SK-N-SH treated with all-trans-retinoic acid at 6 μM for 48 hours (cell line): ENCODE results near the gene RECQL5.

ENCODE experiments used
- ATAC-seq: fragments of 200-7000 bp; cut with Tn5 transposase; 3 replicates; pipeline ENCODE4 v1.9.1; 2020; ENCODE audit warnings: mild to moderate bottlenecking, moderate library complexity
- ARNTL ChIP-seq: fragments of 450-650 bp; formaldehyde crosslinking; IDR thresholded peaks from 2 replicates; pipeline ENCODE4 v1.5.0; 2020; ENCODE audit warnings: low read depth, mild to moderate bottlenecking, moderate library complexity, borderline replicate concordance
- BACH2 ChIP-seq: fragments of 250-450 bp; sonication (Bioruptor Pico); IDR thresholded peaks from 2 replicates; pipeline ENCODE4 v1.9.0; 2021; ENCODE audit warnings: mild to moderate bottlenecking, borderline replicate concordance
- CSDC2 ChIP-seq: fragments of 250-450 bp; sonication (Bioruptor Pico); IDR thresholded peaks from 2 replicates; pipeline ENCODE4 v1.5.0; 2020; ENCODE audit warnings: mild to moderate bottlenecking, moderate library complexity
- CSRNP3 ChIP-seq: fragments of 250-450 bp; sonication (Bioruptor Pico); IDR thresholded peaks from 2 replicates; pipeline ENCODE4 v1.5.1; 2021; ENCODE audit warnings: mild to moderate bottlenecking, moderate library complexity
- ESRRG ChIP-seq: fragments of 250-450 bp; sonication (Bioruptor Pico); IDR thresholded peaks from 2 replicates; pipeline ENCODE4 v1.6.1; 2021; ENCODE audit warnings: mild to moderate bottlenecking
- ISL1 ChIP-seq: fragments of 250-450 bp; sonication (Bioruptor Pico); IDR thresholded peaks from 2 replicates; pipeline ENCODE4 v2.1.2; 2022; ENCODE audit warnings: mild to moderate bottlenecking, moderate library complexity
- OSR1 ChIP-seq: fragments of 250-450 bp; sonication (Bioruptor Pico); IDR thresholded peaks from 2 replicates; pipeline ENCODE4 v1.8.0; 2022; ENCODE audit warnings: moderate library complexity, mild to moderate bottlenecking, inconsistent platforms
- PATZ1 ChIP-seq: fragments of 250-450 bp; sonication (Bioruptor Pico); IDR thresholded peaks from 2 replicates; pipeline ENCODE4 v1.8.0; 2020; ENCODE audit warnings: mild to moderate bottlenecking, moderate library complexity, borderline replicate concordance
- PPARA ChIP-seq: fragments of 250-450 bp; sonication (Bioruptor Pico); IDR thresholded peaks from 2 replicates; pipeline ENCODE4 v1.5.0; 2020; ENCODE audit warnings: mild to moderate bottlenecking, borderline replicate concordance
- RARB ChIP-seq: fragments of 250-450 bp; sonication (Bioruptor Pico); IDR thresholded peaks from 2 replicates; pipeline ENCODE4 v1.8.0; 2021; ENCODE audit warnings: mild to moderate bottlenecking, moderate library complexity
- SNAI2 ChIP-seq: fragments of 250-450 bp; sonication (Bioruptor Pico); IDR thresholded peaks from 2 replicates; pipeline ENCODE4 v1.5.0; 2020; ENCODE audit warnings: mild to moderate bottlenecking, moderate library complexity
- TCF4 ChIP-seq: fragments of 250-450 bp; sonication (Bioruptor Pico); IDR thresholded peaks from 2 replicates; pipeline ENCODE4 v1.8.0; 2021; ENCODE audit warnings: mild to moderate bottlenecking, moderate library complexity, borderline replicate concordance
- TOX ChIP-seq: fragments of 250-450 bp; sonication (Bioruptor Pico); IDR thresholded peaks from 2 replicates; pipeline ENCODE4 v1.8.0; 2021; ENCODE audit warnings: mild to moderate bottlenecking, moderate library complexity, borderline replicate concordance
- TSHZ2 ChIP-seq: fragments of 250-450 bp; sonication (Bioruptor Pico); IDR thresholded peaks from 2 replicates; pipeline ENCODE4 v1.5.0; 2020; ENCODE audit warnings: mild to moderate bottlenecking, moderate library complexity
- ZC3H10 ChIP-seq: fragments of 250-450 bp; sonication (Bioruptor Pico); IDR thresholded peaks from 2 replicates; pipeline ENCODE4 v1.5.1; 2021; ENCODE audit warnings: mild to moderate bottlenecking, moderate library complexity
- ZFP3 ChIP-seq: fragments of 250-450 bp; sonication (Bioruptor Pico); IDR thresholded peaks from 2 replicates; pipeline ENCODE4 v1.5.0; 2020; ENCODE audit warnings: mild to moderate bottlenecking, moderate library complexity
- ZFP30 ChIP-seq: fragments of 450-650 bp; formaldehyde crosslinking; IDR thresholded peaks from 2 replicates; pipeline ENCODE4 v1.5.0; 2022; ENCODE audit warnings: mild to moderate bottlenecking, moderate library complexity
- ZNF565 ChIP-seq: fragments of 450-650 bp; formaldehyde crosslinking; conservative IDR thresholded peaks from 2 replicates; pipeline ENCODE4 v1.5.0; 2020; ENCODE audit warnings: low read depth, mild to moderate bottlenecking, moderate library complexity
- ZNF70 ChIP-seq: fragments of 450-650 bp; formaldehyde crosslinking; IDR thresholded peaks from 2 replicates; pipeline ENCODE4 v1.5.0; 2020; ENCODE audit warnings: mild to moderate bottlenecking, moderate library complexity
- ZNF8 ChIP-seq: fragments of 450-650 bp; formaldehyde crosslinking; IDR thresholded peaks from 2 replicates; pipeline ENCODE4 v1.5.0; 2020; ENCODE audit warnings: mild to moderate bottlenecking, moderate library complexity
- TF ChIP-seq, protein P1 (sequence below): fragments of 250-450 bp; sonication (Bioruptor Pico); IDR thresholded peaks from 2 replicates; pipeline ENCODE4 v1.8.0; 2021; ENCODE audit warnings: low read depth, mild to moderate bottlenecking, moderate library complexity, borderline replicate concordance
- TF ChIP-seq, protein P2 (sequence below): fragments of 250-450 bp; sonication (Bioruptor Pico); IDR thresholded peaks from 2 replicates; pipeline ENCODE4 v1.5.1; 2020; ENCODE audit warnings: low read depth, mild to moderate bottlenecking, moderate library complexity

Gene RECQL5

DNA sequence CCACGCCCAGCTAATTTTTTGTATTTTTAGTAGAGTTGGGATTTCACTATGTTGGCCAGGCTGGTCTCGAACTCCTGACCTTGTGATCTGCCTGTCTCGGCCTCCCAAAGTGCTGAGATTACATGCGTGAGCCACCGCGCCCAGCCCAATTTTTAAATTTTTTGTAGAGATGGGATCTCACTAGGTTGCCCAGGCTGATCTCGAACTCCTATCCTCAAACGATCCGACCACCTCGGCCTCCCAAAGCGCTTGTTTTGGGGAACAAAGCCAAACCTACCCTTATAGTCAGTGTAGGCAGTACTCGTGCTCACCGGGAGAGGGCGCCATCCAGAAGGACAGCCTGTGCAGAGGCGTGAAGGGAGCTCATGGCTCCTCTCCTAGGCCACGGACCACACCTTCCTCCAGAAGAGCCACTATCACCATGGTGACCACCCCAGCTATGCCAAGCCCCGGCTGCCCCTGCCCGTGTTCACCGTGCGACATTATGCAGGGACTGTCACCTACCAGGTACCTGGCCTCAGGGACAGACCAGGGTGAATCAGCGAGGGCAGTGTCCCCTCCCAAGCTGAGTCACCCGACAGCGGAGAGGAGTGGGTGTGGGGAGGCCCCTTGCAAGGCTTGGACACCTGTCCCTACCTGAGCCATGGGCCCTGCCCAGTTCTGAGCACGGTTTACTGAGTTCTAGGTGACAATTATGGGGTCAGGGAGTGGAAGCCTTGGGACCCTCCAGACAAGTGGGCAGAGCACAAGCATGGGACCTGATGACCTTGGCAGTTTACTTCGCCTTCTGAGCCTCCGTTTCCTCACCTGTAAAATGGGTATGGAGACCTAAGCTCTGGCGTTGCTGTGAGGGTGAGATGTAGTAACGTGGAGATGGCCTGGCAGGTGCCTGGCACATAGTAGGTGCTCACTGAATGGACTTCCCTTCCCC, 65.6 kb downstream of the RECQL5 start:
- TF ChIP-seq, protein P1, sequence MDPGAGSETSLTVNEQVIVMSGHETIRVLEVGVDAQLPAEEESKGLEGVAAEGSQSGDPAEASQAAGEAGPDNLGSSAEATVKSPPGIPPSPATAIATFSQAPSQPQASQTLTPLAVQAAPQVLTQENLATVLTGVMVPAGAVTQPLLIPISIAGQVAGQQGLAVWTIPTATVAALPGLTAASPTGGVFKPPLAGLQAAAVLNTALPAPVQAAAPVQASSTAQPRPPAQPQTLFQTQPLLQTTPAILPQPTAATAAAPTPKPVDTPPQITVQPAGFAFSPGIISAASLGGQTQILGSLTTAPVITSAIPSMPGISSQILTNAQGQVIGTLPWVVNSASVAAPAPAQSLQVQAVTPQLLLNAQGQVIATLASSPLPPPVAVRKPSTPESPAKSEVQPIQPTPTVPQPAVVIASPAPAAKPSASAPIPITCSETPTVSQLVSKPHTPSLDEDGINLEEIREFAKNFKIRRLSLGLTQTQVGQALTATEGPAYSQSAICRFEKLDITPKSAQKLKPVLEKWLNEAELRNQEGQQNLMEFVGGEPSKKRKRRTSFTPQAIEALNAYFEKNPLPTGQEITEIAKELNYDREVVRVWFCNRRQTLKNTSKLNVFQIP (CRISPR knock-in tag), result no peak
- peak; percentile 81 for ATAC-seq

DNA sequence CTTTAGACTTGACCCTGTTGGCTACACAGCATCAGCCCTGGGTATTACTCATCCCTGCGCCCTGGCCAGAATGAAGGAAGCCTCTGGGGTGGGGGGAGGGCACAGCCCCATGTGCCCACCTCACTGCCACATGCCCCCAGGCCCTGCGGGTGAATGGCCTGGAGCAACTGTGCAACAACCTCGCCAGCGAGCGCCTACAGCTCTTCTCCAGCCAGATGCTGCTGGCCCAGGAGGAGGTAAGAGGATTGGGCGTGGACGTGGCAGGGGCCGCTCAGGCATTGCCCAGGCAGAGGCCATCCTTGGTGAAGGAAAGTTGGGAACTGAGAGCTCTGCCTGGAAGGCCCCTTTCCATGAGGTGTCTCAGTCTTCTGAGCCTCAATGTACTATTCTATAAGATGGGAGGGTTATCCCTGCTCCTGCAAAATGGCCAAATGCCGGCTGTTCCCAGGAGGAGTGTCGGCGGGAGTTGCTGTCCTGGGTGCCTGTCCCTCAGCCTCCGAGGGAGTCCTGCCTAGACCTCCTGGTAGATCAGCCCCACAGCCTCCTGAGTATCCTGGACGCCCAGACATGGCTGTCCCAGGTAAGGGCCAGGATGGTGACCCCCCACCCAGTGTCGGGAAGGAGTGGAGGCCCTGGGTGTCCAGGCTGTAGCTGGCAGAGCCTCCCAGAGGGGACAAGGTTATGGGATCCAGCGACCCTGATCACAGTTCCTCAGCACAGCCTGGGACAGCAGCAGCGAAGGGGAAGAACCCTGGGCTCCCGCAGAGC, 70.5 kb downstream of the RECQL5 start:
- no peak; the same call in 2 of the 3 replicates for ATAC-seq
- TF ChIP-seq TCF4 (CRISPR knock-in tag), result no peak
- no peak for TF ChIP-seq TSHZ2 (CRISPR knock-in tag)
- TF ChIP-seq SNAI2 (CRISPR knock-in tag), result no peak
- TF ChIP-seq CSDC2 (CRISPR knock-in tag), result no peak
- no peak for TF ChIP-seq ZNF565 (CRISPR knock-in tag)
- TF ChIP-seq ZNF70, result no peak
- no peak for TF ChIP-seq ZFP30 (CRISPR knock-in tag)
- TF ChIP-seq ZFP3 (CRISPR knock-in tag), result no peak
- no peak for TF ChIP-seq ESRRG
- no peak for TF ChIP-seq BACH2 (CRISPR knock-in tag)
- TF ChIP-seq RARB (CRISPR knock-in tag), result no peak
- TF ChIP-seq TOX (CRISPR knock-in tag), result no peak
- TF ChIP-seq ZC3H10 (CRISPR knock-in tag), result no peak
- TF ChIP-seq ARNTL (CRISPR knock-in tag), result no peak
- TF ChIP-seq CSRNP3 (CRISPR knock-in tag), result no peak
- no peak for TF ChIP-seq ISL1
- TF ChIP-seq ZNF8 (CRISPR knock-in tag), result no peak
- TF ChIP-seq PPARA, result no peak

GRCh38 chr17:75595920-75596313, 71.0 kb downstream of the RECQL5 start:
- no peak for ATAC-seq
- TF ChIP-seq TOX (CRISPR knock-in tag) (no peak), ZNF8 (CRISPR knock-in tag) (no peak), TSHZ2 (CRISPR knock-in tag) (no peak), SNAI2 (CRISPR knock-in tag) (no peak), ESRRG (no peak), OSR1 (CRISPR knock-in tag) (no peak), PATZ1 (no peak), ISL1 (no peak), ZFP30 (CRISPR knock-in tag) (no peak), TCF4 (CRISPR knock-in tag) (no peak), ZC3H10 (CRISPR knock-in tag) (no peak), ZNF70 (no peak)
- TF ChIP-seq, protein P1 (CRISPR knock-in tag), result no peak
- TF ChIP-seq, protein P2, sequence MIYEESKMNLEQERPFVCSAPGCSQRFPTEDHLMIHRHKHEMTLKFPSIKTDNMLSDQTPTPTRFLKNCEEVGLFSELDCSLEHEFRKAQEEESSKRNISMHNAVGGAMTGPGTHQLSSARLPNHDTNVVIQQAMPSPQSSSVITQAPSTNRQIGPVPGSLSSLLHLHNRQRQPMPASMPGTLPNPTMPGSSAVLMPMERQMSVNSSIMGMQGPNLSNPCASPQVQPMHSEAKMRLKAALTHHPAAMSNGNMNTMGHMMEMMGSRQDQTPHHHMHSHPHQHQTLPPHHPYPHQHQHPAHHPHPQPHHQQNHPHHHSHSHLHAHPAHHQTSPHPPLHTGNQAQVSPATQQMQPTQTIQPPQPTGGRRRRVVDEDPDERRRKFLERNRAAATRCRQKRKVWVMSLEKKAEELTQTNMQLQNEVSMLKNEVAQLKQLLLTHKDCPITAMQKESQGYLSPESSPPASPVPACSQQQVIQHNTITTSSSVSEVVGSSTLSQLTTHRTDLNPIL, result no peak
